ENCODE data around the gene CSNK2A1.

CSNK2A1 gene

GRCh38 chr20:562232-562897, 18.8 kb upstream of the CSNK2A1 start:
- Histone ChIP-seq H3K4me2 (ENCODE audit: low read length) (no peak overlapping the region), H3K9ac (ENCODE audit: low read depth, low read length) (no peak overlapping the region), H3K9me3 (replicated peaks; ENCODE audit: low read length) (no peaks in the 10 kb centered on the region), H3K4me1 (ENCODE audit: control insufficient read depth, insufficient read depth, low read length) (no peaks in the 10 kb centered on the region), H3K36me3 (ENCODE audit: insufficient read depth, low read length) (no peaks in the 10 kb centered on the region), H3K4me3 (ENCODE audit: low read length) (no peak overlapping the region), H3K27me3 (ENCODE audit: control insufficient read depth, insufficient read depth, low read length) (peaks cover 54% of the 10 kb centered on the region)

GRCh38 chr20:561437-562231, 18.0 kb upstream of the CSNK2A1 start:
- H3K9me3 ChIP-seq (replicated peaks; ENCODE audit: low read length) = no peaks in the 10 kb centered on the region
- no peak overlapping the region for H3K4me3 ChIP-seq (ENCODE audit: low read length)
- H3K4me1 ChIP-seq (ENCODE audit: control insufficient read depth, insufficient read depth, low read length) = no peaks in the 10 kb centered on the region
- no peak overlapping the region for H3K9ac ChIP-seq (ENCODE audit: low read depth, low read length)
- no peaks in the 10 kb centered on the region for H3K36me3 ChIP-seq (ENCODE audit: insufficient read depth, low read length)
- no peak overlapping the region for H3K4me2 ChIP-seq (ENCODE audit: low read length)
- H3K27me3 ChIP-seq (ENCODE audit: control insufficient read depth, insufficient read depth, low read length) = peaks cover 52% of the 10 kb centered on the region

GRCh38 chr20:560680-561079, 17.1 kb upstream of the CSNK2A1 start:
- H3K4me2 ChIP-seq (ENCODE audit: low read length) = no peak overlapping the region
- peaks cover 56% of the 10 kb centered on the region for H3K27me3 ChIP-seq (ENCODE audit: control insufficient read depth, insufficient read depth, low read length)
- H3K9me3 ChIP-seq (replicated peaks; ENCODE audit: low read length) = no peaks in the 10 kb centered on the region
- no peak overlapping the region for H3K9ac ChIP-seq (ENCODE audit: low read depth, low read length)
- no peak overlapping the region for H3K4me3 ChIP-seq (ENCODE audit: low read length)
- H3K36me3 ChIP-seq (ENCODE audit: insufficient read depth, low read length) = no peaks in the 10 kb centered on the region
- no peaks in the 10 kb centered on the region for H3K4me1 ChIP-seq (ENCODE audit: control insufficient read depth, insufficient read depth, low read length)

GRCh38 chr20:558117-558516, 14.5 kb upstream of the CSNK2A1 start:
- H3K36me3 ChIP-seq (ENCODE audit: insufficient read depth, low read length) = no peaks in the 10 kb centered on the region
- peaks cover 58% of the 10 kb centered on the region for H3K27me3 ChIP-seq (ENCODE audit: control insufficient read depth, insufficient read depth, low read length)
- H3K4me1 ChIP-seq (ENCODE audit: control insufficient read depth, insufficient read depth, low read length) = no peaks in the 10 kb centered on the region
- H3K4me2 ChIP-seq (ENCODE audit: low read length) = no peak overlapping the region
- H3K9ac ChIP-seq (ENCODE audit: low read depth, low read length) = no peak overlapping the region
- no peak overlapping the region for H3K4me3 ChIP-seq (ENCODE audit: low read length)
- no peaks in the 10 kb centered on the region for H3K9me3 ChIP-seq (replicated peaks; ENCODE audit: low read length)

GRCh38 chr20:556984-557383, 13.4 kb upstream of the CSNK2A1 start:
- Histone ChIP-seq H3K9me3 (replicated peaks; ENCODE audit: low read length) (no peaks in the 10 kb centered on the region), H3K4me1 (ENCODE audit: control insufficient read depth, insufficient read depth, low read length) (no peaks in the 10 kb centered on the region), H3K36me3 (ENCODE audit: insufficient read depth, low read length) (no peaks in the 10 kb centered on the region), H3K27me3 (ENCODE audit: control insufficient read depth, insufficient read depth, low read length) (peaks cover 50% of the 10 kb centered on the region), H3K9ac (ENCODE audit: low read depth, low read length) (no peak overlapping the region), H3K4me2 (ENCODE audit: low read length) (no peak overlapping the region), H3K4me3 (ENCODE audit: low read length) (no peak overlapping the region)

GRCh38 chr20:555976-556385, 12.4 kb upstream of the CSNK2A1 start:
- H3K4me1 ChIP-seq (ENCODE audit: control insufficient read depth, insufficient read depth, low read length) = no peaks in the 10 kb centered on the region
- H3K9me3 ChIP-seq (replicated peaks; ENCODE audit: low read length) = no peaks in the 10 kb centered on the region

GRCh38 chr20:550611-551010, 7.0 kb upstream of the CSNK2A1 start:
- Histone ChIP-seq H3K9me3 (replicated peaks; ENCODE audit: low read length) (no peaks in the 10 kb centered on the region), H3K9ac (ENCODE audit: low read depth, low read length) (no peak overlapping the region), H3K4me1 (ENCODE audit: control insufficient read depth, insufficient read depth, low read length) (no peaks in the 10 kb centered on the region), H3K4me2 (ENCODE audit: low read length) (no peak overlapping the region), H3K4me3 (ENCODE audit: low read length) (no peak overlapping the region), H3K27me3 (ENCODE audit: control insufficient read depth, insufficient read depth, low read length) (peaks cover 45% of the 10 kb centered on the region), H3K36me3 (ENCODE audit: insufficient read depth, low read length) (no peaks in the 10 kb centered on the region)

More at GRCh38 chr20:555976-556385, 12.4 kb upstream of the CSNK2A1 start:
- Histone ChIP-seq H3K4me2 (ENCODE audit: low read length) (no peak overlapping the region), H3K4me3 (ENCODE audit: low read length) (no peak overlapping the region), H3K27me3 (ENCODE audit: control insufficient read depth, insufficient read depth, low read length) (peaks cover 45% of the 10 kb centered on the region), H3K36me3 (ENCODE audit: insufficient read depth, low read length) (no peaks in the 10 kb centered on the region), H3K9ac (ENCODE audit: low read depth, low read length) (no peak overlapping the region)

- Histone ChIP-seq H3K4me2 (ENCODE audit: low read length) (no peak overlapping the region), H3K36me3 (ENCODE audit: insufficient read depth, low read length) (no peaks in the 10 kb centered on the region), H3K9me3 (replicated peaks; ENCODE audit: low read length) (no peaks in the 10 kb centered on the region), H3K4me1 (ENCODE audit: control insufficient read depth, insufficient read depth, low read length) (no peaks in the 10 kb centered on the region), H3K9ac (ENCODE audit: low read depth, low read length) (no peak overlapping the region), H3K27me3 (ENCODE audit: control insufficient read depth, insufficient read depth, low read length) (peaks cover 38% of the 10 kb centered on the region), H3K4me3 (ENCODE audit: low read length) (no peak overlapping the region)
Observed at GRCh38 chr20:549722-550496, 6.3 kb upstream of the CSNK2A1 start.

- no peaks in the 10 kb centered on the region for H3K4me1 ChIP-seq (ENCODE audit: control insufficient read depth, insufficient read depth, low read length)
- H3K36me3 ChIP-seq (ENCODE audit: insufficient read depth, low read length) = no peaks in the 10 kb centered on the region
- peaks cover 35% of the 10 kb centered on the region for H3K27me3 ChIP-seq (ENCODE audit: control insufficient read depth, insufficient read depth, low read length)
- H3K9me3 ChIP-seq (replicated peaks; ENCODE audit: low read length) = no peaks in the 10 kb centered on the region
- H3K4me2 ChIP-seq (ENCODE audit: low read length) = no peak overlapping the region
- H3K4me3 ChIP-seq (ENCODE audit: low read length) = no peak overlapping the region
- H3K9ac ChIP-seq (ENCODE audit: low read depth, low read length) = no peak overlapping the region
Observed at GRCh38 chr20:548906-549305, 5.3 kb upstream of the CSNK2A1 start.

GRCh38 chr20:547394-547793, 3.8 kb upstream of the CSNK2A1 start:
- no peaks in the 10 kb centered on the region for H3K36me3 ChIP-seq (ENCODE audit: insufficient read depth, low read length)
- H3K27me3 ChIP-seq (ENCODE audit: control insufficient read depth, insufficient read depth, low read length) = peaks cover 35% of the 10 kb centered on the region
- H3K4me2 ChIP-seq (ENCODE audit: low read length) = no peak overlapping the region
- H3K4me1 ChIP-seq (ENCODE audit: control insufficient read depth, insufficient read depth, low read length) = no peaks in the 10 kb centered on the region
- no peak overlapping the region for H3K4me3 ChIP-seq (ENCODE audit: low read length)
- no peaks in the 10 kb centered on the region for H3K9me3 ChIP-seq (replicated peaks; ENCODE audit: low read length)
- no peak overlapping the region for H3K9ac ChIP-seq (ENCODE audit: low read depth, low read length)

- Histone ChIP-seq H3K4me2 (ENCODE audit: low read length) (no peak overlapping the region), H3K36me3 (ENCODE audit: insufficient read depth, low read length) (peaks cover under 1% of the 10 kb centered on the region), H3K9me3 (replicated peaks; ENCODE audit: low read length) (no peaks in the 10 kb centered on the region), H3K4me1 (ENCODE audit: control insufficient read depth, insufficient read depth, low read length) (peaks cover 4% of the 10 kb centered on the region), H3K9ac (ENCODE audit: low read depth, low read length) (no peak overlapping the region), H3K4me3 (ENCODE audit: low read length) (no peak overlapping the region), H3K27me3 (ENCODE audit: control insufficient read depth, insufficient read depth, low read length) (peaks cover 35% of the 10 kb centered on the region)
Observed at GRCh38 chr20:546353-546752, 2.8 kb upstream of the CSNK2A1 start.

Data from skeletal muscle satellite cell (primary cell).